Stimulated activated CD4-positive, alpha-beta T cell treated with anti-CD3 and anti-CD28 coated beads, Interleukin-2, amount 100 ng/mL, for 24 hours (primary cell): ENCODE results near the gene AHNAK2.

Source experiments
- DNase-seq, 2 donors: peaks; one replicate each; pipeline ENCODE4 v3.0.0-alpha.2; 2020

AHNAK2 gene

GRCh38 chr14:104984056-104984894, 6.1 kb upstream of the AHNAK2 start:
- DNase-seq: no peak

DNA sequence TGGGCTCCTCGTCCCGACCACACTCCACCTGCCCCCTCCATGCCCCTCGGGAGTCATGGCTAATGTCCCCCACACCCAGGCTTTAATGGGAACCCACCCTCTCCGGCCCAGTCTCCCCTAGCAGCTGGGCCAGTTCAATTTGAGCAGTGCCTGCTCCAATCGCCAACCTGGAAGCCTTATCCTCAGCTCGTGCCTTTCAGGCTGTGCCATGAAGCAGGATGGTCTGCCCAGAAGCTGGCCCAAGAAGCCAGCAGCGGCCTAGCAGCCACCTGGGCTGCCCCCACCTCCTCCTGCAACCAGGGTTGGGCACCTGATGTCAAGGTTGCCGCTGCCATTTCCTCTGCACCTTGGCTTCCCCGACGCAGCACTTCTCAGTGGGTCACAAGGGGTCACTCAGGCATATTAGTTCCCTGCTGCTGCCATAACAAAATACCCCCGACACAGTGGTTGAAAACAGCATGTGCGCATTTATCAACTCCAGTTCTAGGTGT, 5.1 kb upstream of the AHNAK2 start:
- no peak for DNase-seq

GRCh38 chr14:104982548-104983230, 4.5 kb upstream of the AHNAK2 start:
- no peak for DNase-seq

- DNase-seq: no peak
Measured at GRCh38 chr14:104981699-104982541, 3.7 kb upstream of the AHNAK2 start.

- no peak for DNase-seq
Measured at GRCh38 chr14:104980611-104981531, 2.7 kb upstream of the AHNAK2 start.

DNA sequence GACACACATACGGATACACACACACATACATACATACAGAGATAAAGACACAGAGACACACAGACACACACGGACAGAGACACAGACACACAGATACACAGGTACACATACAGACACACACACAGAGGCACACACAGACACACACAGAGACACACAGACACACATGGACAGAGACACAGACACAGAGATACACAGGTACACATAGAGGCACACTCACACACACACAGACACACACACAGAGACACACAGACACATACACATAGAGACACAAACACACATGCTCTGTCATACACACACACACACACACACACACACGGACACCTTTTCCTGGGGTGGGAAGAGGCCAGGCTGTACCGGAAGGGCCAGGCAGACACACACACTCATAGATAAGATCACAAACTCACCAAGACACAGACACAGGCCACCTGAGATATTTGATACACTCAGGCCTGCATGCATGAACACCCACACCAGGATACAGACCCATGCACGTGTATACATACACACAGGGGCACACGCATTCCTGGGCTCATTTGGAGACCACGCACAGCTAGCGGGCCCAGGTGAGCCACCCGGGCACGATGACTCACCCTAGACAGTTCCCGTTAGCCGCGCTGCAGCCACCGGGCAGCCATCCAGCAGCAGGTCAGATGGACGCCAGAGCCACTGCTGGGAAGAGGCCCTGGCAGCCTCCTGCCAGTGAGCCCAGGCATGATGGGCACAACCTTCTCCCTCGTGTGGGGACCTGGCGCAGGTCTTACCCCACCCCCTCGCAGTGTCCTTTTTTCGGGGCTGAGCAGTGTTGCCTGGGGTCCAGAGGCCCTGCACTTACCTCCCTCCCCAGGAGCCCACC, 1.8 kb upstream of the AHNAK2 start:
- no peak for DNase-seq

DNA sequence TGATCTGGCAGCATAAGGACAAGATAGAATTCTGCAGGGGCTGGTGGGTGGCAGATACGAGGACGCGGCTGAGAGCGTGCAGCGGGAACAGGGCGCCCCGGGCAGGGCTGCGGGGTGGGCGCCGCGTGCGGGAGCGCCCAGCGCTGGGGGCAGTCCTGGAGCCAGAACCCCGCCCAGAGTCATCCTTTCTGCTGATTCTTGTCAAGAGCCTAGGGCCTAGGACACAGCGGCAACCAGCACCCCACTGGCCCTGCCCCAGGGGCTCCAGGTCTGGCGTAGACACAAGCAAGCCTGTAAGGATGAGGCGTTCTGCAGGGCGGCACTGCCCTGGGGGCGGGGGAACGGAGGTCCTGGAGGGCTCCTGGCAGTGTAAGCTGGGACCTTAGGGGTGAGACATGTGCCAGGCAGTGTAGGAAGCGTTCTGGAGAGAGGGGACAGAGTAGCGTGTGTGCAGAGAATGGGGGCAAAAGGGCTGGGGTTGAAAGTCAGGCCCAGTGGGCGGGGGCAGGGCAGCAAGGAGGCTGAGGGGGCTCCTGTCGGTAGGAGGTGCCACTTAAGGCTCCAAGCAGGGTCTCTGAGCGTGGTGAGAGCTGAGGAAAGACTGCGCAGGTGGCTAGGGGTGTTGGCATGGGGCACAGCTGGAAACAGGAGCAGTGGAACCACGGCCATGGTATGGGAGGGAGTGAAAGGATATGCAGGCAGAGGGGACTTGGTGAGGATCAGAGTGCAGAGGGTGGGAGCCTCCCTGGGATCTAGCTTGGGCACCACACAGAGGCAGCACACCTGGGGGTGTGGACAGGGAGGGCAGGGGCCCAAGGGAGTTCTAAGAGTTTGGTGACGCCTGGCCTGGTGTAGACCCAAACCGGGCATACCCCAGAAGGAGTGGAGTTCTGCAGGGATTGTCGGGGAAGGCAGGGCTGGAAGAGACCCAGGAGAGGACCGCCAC, 845 bp upstream of the AHNAK2 start:
- no peak for DNase-seq

GRCh38 chr14:104977008-104977680, 1.0 kb downstream of the AHNAK2 start:
- DNase-seq: no peak

- peak; percentile 91 to 92 for DNase-seq
Measured at GRCh38 chr14:104976198-104977007, 1.8 kb downstream of the AHNAK2 start.

DNA sequence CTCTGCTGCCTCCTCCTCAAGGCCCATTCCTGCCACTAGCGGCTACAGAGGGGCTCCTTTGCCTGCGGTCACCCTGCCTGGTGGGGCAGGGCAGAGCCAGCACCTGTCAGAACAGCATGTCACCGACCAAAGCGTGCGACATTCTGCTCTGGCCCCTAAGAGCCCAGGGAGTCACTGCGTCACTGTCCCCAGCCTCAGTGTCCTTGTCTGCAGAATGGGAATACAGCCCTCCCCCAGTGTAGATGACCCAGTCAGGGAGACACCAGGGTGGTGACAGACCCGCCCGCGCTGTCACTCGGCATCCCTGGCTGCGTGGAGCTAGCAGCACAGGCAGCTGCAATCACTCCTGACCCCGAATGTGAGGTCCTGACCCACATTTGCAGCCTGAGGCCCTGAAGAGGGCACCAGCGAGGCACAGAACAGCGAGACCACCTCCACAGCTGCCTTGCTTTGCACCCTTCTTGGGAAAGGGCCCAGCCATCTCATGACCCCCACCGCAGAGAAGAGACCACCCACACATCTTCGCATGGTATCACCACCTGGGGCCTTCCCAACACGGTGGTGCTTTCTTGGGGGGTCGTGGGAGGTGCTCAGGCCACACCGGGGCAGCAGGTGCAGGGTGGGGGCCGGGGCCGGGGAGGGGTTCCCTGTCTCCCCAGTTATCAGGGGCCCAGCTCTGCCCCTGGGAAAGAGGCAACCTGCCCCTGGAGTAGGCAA, 2.5 kb downstream of the AHNAK2 start:
- DNase-seq: peak in 1 of 2 donors; percentile 35

DNA sequence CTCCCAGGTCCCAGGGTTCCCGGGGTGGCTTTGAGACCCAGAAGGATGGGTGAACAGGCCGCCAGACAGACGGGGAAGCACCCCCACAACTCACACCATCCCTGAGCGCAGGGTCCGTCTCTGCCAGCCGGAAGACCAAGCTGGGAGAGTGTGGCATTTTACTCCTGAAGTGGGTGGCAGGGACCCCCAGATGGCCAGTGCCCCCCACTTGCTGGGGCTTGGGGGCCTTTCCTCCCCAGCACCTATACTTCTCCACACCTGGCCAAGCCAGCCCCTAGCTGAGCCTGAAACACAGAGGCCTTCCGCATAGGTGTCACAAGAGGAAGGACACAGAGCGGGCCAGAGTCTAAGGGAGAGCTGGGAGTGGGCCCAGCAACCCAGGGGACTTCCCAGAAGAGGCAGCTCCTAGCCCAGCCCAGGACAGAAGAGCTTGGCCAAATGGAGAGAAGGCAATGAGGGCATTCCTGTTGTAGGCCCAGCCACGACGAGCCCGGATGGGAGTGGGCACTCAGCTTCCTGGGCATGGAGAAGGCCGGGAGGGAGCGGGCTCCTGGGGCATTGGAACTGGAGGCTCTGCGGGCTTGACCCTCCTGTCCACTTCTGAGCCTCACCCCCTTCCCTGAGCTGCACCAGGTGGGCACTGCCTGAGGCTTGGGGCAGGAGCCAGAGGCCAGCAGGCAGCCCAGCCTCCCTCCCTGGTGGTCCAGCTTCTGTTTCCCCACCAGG, 3.3 kb downstream of the AHNAK2 start:
- DNase-seq: no peak

- no peak for DNase-seq
Measured at GRCh38 chr14:104974146-104974541, 4.0 kb downstream of the AHNAK2 start.

DNA sequence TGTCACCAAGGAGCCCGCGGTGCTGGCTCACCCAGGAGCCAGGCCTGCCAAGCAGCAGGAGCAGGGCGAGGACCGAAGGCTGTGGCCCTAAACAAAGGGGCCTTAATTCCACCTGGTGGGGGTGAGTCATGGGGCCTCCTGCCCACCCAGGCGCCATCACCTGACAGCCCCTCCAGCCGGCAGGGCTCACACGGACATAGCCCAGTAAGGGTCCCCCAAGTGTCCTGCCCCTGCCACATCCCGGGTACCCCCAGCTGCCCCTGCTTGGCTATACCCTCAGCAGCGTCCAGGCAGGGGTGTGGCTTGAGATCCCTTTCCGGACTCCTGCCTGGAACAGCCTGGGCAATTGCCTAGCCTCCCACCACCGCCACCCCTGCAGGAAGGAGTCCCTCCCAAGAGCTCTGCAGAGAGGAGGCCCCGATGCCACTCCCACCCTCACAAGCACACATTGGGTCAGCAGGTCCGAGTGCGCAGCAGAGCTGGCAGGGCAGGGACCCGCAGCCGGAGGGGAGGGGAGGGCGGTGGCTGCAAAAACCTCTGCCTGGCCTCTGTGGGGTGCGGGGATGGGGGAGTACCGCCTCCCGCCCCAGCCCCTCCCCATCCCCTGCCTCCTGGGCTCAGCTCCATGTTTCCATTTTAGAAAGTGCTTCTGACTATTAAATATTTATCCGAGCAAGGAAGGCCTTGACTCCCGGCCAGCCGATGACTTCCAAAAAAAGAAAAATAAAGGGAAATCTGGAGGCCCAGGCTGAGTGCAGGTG, 4.6 kb downstream of the AHNAK2 start:
- DNase-seq: no peak

GRCh38 chr14:104973135-104973384, 5.1 kb downstream of the AHNAK2 start:
- DNase-seq: no peak

DNA sequence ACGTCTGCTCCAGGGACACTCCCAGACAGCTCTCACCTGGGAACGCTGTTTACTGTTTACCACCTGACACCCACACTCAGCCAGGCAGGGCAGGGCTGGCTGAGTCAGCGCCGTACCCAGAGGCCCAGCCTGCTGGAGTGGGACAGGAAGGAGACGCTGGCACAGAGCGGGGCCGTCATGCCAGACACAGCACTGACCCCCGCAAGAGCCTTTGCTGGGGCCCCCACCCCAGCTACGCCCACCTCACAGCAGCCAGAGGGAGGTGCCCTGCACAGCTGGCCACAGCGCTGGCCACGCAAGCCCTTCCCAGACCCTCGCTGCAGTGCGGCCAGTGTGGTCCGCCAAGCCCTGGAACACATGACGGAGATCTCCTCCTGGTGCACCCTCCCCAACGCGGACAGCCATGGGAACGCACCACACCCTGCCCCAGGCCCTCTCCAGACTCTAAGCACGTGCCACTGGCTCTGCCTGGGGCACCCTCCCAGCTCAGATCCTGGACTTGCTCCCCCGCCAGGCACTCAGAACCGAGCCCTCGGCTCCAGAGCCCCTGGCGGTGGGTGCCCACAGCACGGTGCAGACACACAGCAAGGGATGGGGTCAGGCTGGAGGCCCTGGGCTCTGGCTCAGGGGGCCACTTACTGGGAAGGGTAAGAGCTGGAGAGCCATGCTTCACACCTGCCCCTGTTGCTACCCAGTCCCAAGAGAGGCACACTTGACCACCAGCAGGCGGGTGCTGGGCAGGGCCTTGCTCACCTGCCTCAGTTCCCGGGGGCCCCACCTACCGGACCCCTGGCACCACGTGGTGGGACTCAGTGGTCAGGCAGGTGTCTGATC, 5.7 kb downstream of the AHNAK2 start:
- DNase-seq: no peak
